Measurements from ENCODE around the gene DGKB. TPM values are rescaled to one million over a fixed set of nuclear protein-coding genes. Genes with fewer than 3 reads are reported as not detected.

DGKB gene
- total and polyA plus RNA-seq, 7 experiments from 2014 or later = not detected

DNA sequence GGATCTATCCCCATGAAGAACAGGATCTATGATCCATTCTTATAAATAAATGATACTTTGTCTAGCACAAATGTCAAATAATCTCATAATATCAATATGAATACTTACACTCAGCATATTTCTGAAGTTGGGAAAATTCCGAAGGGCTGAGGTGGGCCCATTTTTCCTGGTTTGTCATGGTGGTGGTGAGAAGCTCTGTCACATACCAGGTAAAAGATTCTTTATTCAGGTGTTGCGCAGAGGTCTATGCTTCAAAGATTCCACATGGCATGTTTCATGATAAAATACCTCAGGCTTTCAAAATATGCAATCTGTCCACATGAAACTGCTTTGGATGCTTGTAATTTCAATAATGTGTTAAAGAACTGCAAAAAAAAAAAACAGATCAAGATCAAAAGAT is 61.5 kb downstream of the DGKB start:
- peaks cover 0 to 14% (median 4%) of the 10 kb centered on the region in 11 donors for H3K9me3 Mint-ChIP-seq
- H3K4me1 Mint-ChIP-seq = no peaks in the 10 kb centered on the region
- no peaks in the 10 kb centered on the region for H3K27me3 ChIP-seq (ENCODE audit: control insufficient read depth in 2 of 2, insufficient read depth in 2 of 2, low read length in 2 of 2)
- H3K36me3 Mint-ChIP-seq = no peaks in the 10 kb centered on the region
- H3K36me3 ChIP-seq (ENCODE audit: control insufficient read depth in 2 of 3, insufficient read depth in 3 of 3, low read length in 3 of 3) = no peaks in the 10 kb centered on the region
- no peak overlapping the region for H3K4me3 ChIP-seq (ENCODE audit: low read length)
- H3K27ac Mint-ChIP-seq = no peak overlapping the region
- H3K27ac ChIP-seq (ENCODE audit: low read depth, low read length) = no peak overlapping the region
- CTCF ChIA-PET = no interaction called here
- ATAC-seq (no peak), DNase-seq (no peak)
- H3K4me3 Mint-ChIP-seq = no peak overlapping the region
- H3K4me1 ChIP-seq (ENCODE audit: control insufficient read depth in 2 of 2, insufficient read depth in 2 of 2, low read length in 2 of 2) = no peaks in the 10 kb centered on the region
- intact Hi-C loops (cut with micrococcal nuclease) = no loop called here
- H3K9me3 ChIP-seq (ENCODE audit: control insufficient read depth in 2 of 3, low read length in 3 of 3) = no peaks in the 10 kb centered on the region
- H3K27me3 Mint-ChIP-seq = no peaks in the 10 kb centered on the region
- POLR2A ChIA-PET = no interaction called here

DNA sequence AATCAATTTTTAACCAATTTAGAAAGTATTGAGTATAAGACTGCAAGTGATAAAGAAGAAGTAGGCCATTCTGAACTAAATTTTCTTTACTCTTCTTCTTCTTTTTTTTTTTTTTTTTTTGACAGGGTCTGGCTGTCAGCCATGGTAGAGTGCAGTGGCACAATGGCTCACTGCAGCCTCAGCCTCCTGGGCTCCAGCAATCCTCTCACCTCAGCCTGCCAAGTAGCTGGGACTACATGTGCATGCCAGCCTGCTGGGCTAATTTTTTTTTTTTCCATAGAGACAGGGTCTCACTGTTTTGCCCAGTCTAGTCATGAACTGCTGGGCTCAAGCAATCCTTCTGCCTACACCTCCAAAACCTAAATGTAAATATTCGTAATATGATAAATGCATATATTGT is 63.2 kb downstream of the DGKB start:
- Histone ChIP-seq H3K4me3 (ENCODE audit: low read length) (no peak overlapping the region), H3K27ac (ENCODE audit: low read depth, low read length) (no peak overlapping the region), H3K4me1 (ENCODE audit: control insufficient read depth in 2 of 2, insufficient read depth in 2 of 2, low read length in 2 of 2) (no peaks in the 10 kb centered on the region), H3K36me3 (ENCODE audit: control insufficient read depth in 2 of 3, insufficient read depth in 3 of 3, low read length in 3 of 3) (no peaks in the 10 kb centered on the region), H3K27me3 (ENCODE audit: control insufficient read depth in 2 of 2, insufficient read depth in 2 of 2, low read length in 2 of 2) (no peaks in the 10 kb centered on the region), H3K9me3 (ENCODE audit: control insufficient read depth in 2 of 3, low read length in 3 of 3) (no peaks in the 10 kb centered on the region)
- no peaks in the 10 kb centered on the region for H3K27me3 Mint-ChIP-seq
- ATAC-seq = no peak
- CTCF ChIA-PET = no interaction called here
- H3K27ac Mint-ChIP-seq = no peak overlapping the region
- no peaks in the 10 kb centered on the region for H3K36me3 Mint-ChIP-seq
- no peak overlapping the region for H3K4me3 Mint-ChIP-seq
- POLR2A ChIA-PET = no interaction called here
- DNase-seq = no peak
- H3K4me1 Mint-ChIP-seq = no peaks in the 10 kb centered on the region
- intact Hi-C loops (cut with micrococcal nuclease) = no loop called here
- H3K9me3 Mint-ChIP-seq = peaks cover 0 to 12% (median 3%) of the 10 kb centered on the region in 11 donors

DNA sequence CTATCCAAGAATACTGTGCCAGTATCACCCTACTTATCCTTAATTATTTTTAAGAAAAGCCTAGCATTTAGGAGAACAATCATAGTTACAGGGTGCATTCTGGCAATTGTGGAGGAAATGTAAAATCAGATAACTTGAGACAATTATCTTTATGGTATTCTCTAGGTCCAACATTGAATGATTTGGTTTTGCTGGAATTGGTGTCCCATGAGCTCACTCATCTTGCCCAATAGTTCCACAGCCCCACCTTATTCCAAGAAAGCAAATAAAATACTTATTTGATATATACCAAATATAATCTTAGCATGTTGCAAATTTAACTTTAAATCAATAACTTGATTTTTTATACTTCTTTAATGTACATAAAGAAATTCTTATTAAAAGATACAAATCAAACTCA is 65.3 kb downstream of the DGKB start:
- Mint-ChIP-seq H3K27ac (no peak overlapping the region), H3K36me3 (no peaks in the 10 kb centered on the region), H3K4me1 (no peaks in the 10 kb centered on the region), H3K9me3 (peaks cover 0 to 19% (median 2%) of the 10 kb centered on the region in 11 donors), H3K4me3 (no peak overlapping the region), H3K27me3 (no peaks in the 10 kb centered on the region)
- ATAC-seq (no peak), DNase-seq (no peak)
- no peaks in the 10 kb centered on the region for H3K4me1 ChIP-seq (ENCODE audit: control insufficient read depth in 2 of 2, insufficient read depth in 2 of 2, low read length in 2 of 2)
- POLR2A ChIA-PET = no interaction called here
- CTCF ChIA-PET = no interaction called here
- H3K36me3 ChIP-seq (ENCODE audit: control insufficient read depth in 2 of 3, insufficient read depth in 3 of 3, low read length in 3 of 3) = no peaks in the 10 kb centered on the region
- intact Hi-C loops (cut with micrococcal nuclease) = no loop called here
- H3K27me3 ChIP-seq (ENCODE audit: control insufficient read depth in 2 of 2, insufficient read depth in 2 of 2, low read length in 2 of 2) = no peaks in the 10 kb centered on the region
- H3K4me3 ChIP-seq (ENCODE audit: low read length) = no peak overlapping the region
- H3K9me3 ChIP-seq (ENCODE audit: control insufficient read depth in 2 of 3, low read length in 3 of 3) = no peaks in the 10 kb centered on the region
- no peak overlapping the region for H3K27ac ChIP-seq (ENCODE audit: low read depth, low read length)

DNA sequence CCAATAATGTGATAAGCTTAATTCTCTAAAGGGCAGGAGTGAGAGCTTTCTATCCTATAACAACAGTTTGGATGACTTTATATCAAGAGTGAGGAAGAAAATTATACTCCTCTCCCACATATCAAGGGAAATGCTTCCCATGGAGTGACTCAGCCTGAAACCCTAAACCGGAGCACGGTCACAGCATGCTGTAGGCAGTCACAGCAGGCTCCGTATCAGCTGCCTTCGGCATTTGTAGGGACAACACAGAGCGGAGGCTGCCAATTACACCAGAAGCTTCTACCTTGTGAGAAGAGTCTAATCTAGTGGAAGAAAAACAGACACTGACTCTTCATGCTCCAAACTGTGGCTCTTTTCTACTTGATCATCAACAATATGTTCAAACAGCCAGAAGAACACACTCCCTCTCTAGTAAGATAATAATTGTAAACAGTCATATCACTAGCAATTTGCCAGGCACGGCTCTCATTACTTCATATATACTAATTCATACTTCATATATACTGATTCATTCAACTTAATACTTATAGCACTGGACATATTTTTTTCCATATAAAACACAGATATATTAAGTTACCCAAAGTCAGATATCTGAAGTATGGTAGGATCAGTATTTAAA is 65.9 kb downstream of the DGKB start:
- Mint-ChIP-seq H3K27ac (no peak overlapping the region), H3K27me3 (no peaks in the 10 kb centered on the region), H3K9me3 (peaks cover 0 to 19% (median 2%) of the 10 kb centered on the region in 11 donors), H3K36me3 (no peaks in the 10 kb centered on the region), H3K4me1 (no peaks in the 10 kb centered on the region), H3K4me3 (no peak overlapping the region)
- no peaks in the 10 kb centered on the region for H3K4me1 ChIP-seq (ENCODE audit: control insufficient read depth in 2 of 2, insufficient read depth in 2 of 2, low read length in 2 of 2)
- no peaks in the 10 kb centered on the region for H3K27me3 ChIP-seq (ENCODE audit: control insufficient read depth in 2 of 2, insufficient read depth in 2 of 2, low read length in 2 of 2)
- no peaks in the 10 kb centered on the region for H3K9me3 ChIP-seq (ENCODE audit: control insufficient read depth in 2 of 3, low read length in 3 of 3)
- no peak overlapping the region for H3K27ac ChIP-seq (ENCODE audit: low read depth, low read length)
- no peaks in the 10 kb centered on the region for H3K36me3 ChIP-seq (ENCODE audit: control insufficient read depth in 2 of 3, insufficient read depth in 3 of 3, low read length in 3 of 3)
- intact Hi-C loops (cut with micrococcal nuclease) = no loop called here
- DNase-seq (no peak), ATAC-seq (no peak)
- no peak overlapping the region for H3K4me3 ChIP-seq (ENCODE audit: low read length)
- ChIA-PET CTCF (no interaction called here), POLR2A (no interaction called here)

GRCh38 chr7:14836006-14836405 is 66.5 kb downstream of the DGKB start:
- ChIA-PET CTCF (no interaction called here), POLR2A (no interaction called here)
- no peaks in the 10 kb centered on the region for H3K36me3 Mint-ChIP-seq
- no peak overlapping the region for H3K27ac Mint-ChIP-seq
- H3K36me3 ChIP-seq (ENCODE audit: control insufficient read depth in 2 of 3, insufficient read depth in 3 of 3, low read length in 3 of 3) = no peaks in the 10 kb centered on the region
- no peaks in the 10 kb centered on the region for H3K4me1 ChIP-seq (ENCODE audit: control insufficient read depth in 2 of 2, insufficient read depth in 2 of 2, low read length in 2 of 2)
- no peaks in the 10 kb centered on the region for H3K27me3 Mint-ChIP-seq
- intact Hi-C loops (cut with micrococcal nuclease) = no loop called here
- H3K4me3 ChIP-seq (ENCODE audit: low read length) = no peak overlapping the region
- H3K9me3 ChIP-seq (ENCODE audit: control insufficient read depth in 2 of 3, low read length in 3 of 3) = no peaks in the 10 kb centered on the region
- no peaks in the 10 kb centered on the region for H3K4me1 Mint-ChIP-seq
- H3K27ac ChIP-seq (ENCODE audit: low read depth, low read length) = no peak overlapping the region
- ATAC-seq (no peak), DNase-seq (no peak)
- H3K4me3 Mint-ChIP-seq = no peak overlapping the region
- H3K27me3 ChIP-seq (ENCODE audit: control insufficient read depth in 2 of 2, insufficient read depth in 2 of 2, low read length in 2 of 2) = no peaks in the 10 kb centered on the region
- peaks cover 0 to 19% (median 2%) of the 10 kb centered on the region in 11 donors for H3K9me3 Mint-ChIP-seq

DNA sequence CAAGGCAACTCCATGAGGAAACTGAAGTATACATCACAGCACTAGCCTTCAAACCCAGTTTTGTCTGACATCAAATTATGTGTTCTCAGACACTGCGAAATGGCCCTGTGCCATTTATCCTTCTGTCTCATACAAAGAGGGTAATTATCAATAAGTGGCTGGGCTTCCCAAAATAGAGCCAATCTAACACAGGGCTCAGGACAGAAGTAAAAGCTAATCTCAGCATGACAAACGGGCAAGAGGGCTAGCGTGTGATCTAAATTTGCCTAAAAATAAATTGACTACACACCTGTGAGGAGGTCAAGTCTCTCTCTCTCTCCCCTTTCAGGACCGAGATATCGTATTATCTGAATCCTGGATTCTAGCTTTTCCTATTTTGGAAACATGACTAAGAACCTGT is 67.2 kb downstream of the DGKB start:
- no peak overlapping the region for H3K27ac Mint-ChIP-seq
- no peaks in the 10 kb centered on the region for H3K36me3 ChIP-seq (ENCODE audit: control insufficient read depth in 2 of 3, insufficient read depth in 3 of 3, low read length in 3 of 3)
- ATAC-seq (no peak), DNase-seq (no peak)
- H3K27me3 Mint-ChIP-seq = no peaks in the 10 kb centered on the region
- no peak overlapping the region for H3K4me3 ChIP-seq (ENCODE audit: low read length)
- H3K9me3 Mint-ChIP-seq = peaks cover 0 to 19% (median 0%) of the 10 kb centered on the region in 11 donors
- no peak overlapping the region for H3K27ac ChIP-seq (ENCODE audit: low read depth, low read length)
- no peaks in the 10 kb centered on the region for H3K4me1 Mint-ChIP-seq
- intact Hi-C loops (cut with micrococcal nuclease) = no loop called here
- ChIA-PET CTCF (no interaction called here), POLR2A (no interaction called here)
- no peak overlapping the region for H3K4me3 Mint-ChIP-seq
- no peaks in the 10 kb centered on the region for H3K4me1 ChIP-seq (ENCODE audit: control insufficient read depth in 2 of 2, insufficient read depth in 2 of 2, low read length in 2 of 2)
- no peaks in the 10 kb centered on the region for H3K9me3 ChIP-seq (ENCODE audit: control insufficient read depth in 2 of 3, low read length in 3 of 3)
- no peaks in the 10 kb centered on the region for H3K36me3 Mint-ChIP-seq
- no peaks in the 10 kb centered on the region for H3K27me3 ChIP-seq (ENCODE audit: control insufficient read depth in 2 of 2, insufficient read depth in 2 of 2, low read length in 2 of 2)

GRCh38 chr7:14834883-14835282 is 67.7 kb downstream of the DGKB start:
- H3K27me3 Mint-ChIP-seq = no peaks in the 10 kb centered on the region
- H3K4me1 Mint-ChIP-seq = no peaks in the 10 kb centered on the region
- H3K36me3 ChIP-seq (ENCODE audit: control insufficient read depth in 2 of 3, insufficient read depth in 3 of 3, low read length in 3 of 3) = no peaks in the 10 kb centered on the region

More at GRCh38 chr7:14834883-14835282, 67.7 kb downstream of the DGKB start:
- ChIA-PET CTCF (no interaction called here), POLR2A (no interaction called here)
- Mint-ChIP-seq H3K36me3 (no peaks in the 10 kb centered on the region), H3K9me3 (peaks cover 0 to 15% (median 0%) of the 10 kb centered on the region in 11 donors), H3K27ac (no peak overlapping the region), H3K4me3 (no peak overlapping the region)
- DNase-seq (no peak), ATAC-seq (no peak)
- no peak overlapping the region for H3K27ac ChIP-seq (ENCODE audit: low read depth, low read length)
- intact Hi-C loops (cut with micrococcal nuclease) = no loop called here
- no peak overlapping the region for H3K4me3 ChIP-seq (ENCODE audit: low read length)
- no peaks in the 10 kb centered on the region for H3K4me1 ChIP-seq (ENCODE audit: control insufficient read depth in 2 of 2, insufficient read depth in 2 of 2, low read length in 2 of 2)
- no peaks in the 10 kb centered on the region for H3K9me3 ChIP-seq (ENCODE audit: control insufficient read depth in 2 of 3, low read length in 3 of 3)
- no peaks in the 10 kb centered on the region for H3K27me3 ChIP-seq (ENCODE audit: control insufficient read depth in 2 of 2, insufficient read depth in 2 of 2, low read length in 2 of 2)

Data from naive thymus-derived CD4-positive, alpha-beta T cell (primary cell).